GM12878 (cell line): ENCODE results near the gene GDPD1. TPM values are rescaled to one million over a fixed set of nuclear protein-coding genes. Genes with fewer than 3 reads are reported as not detected.

Experiments
- ATAC-seq: fragments of 200-7000 bp; cut with Tn5 transposase; 3 replicates; pipeline ENCODE4 v1.9.1; 2020; ENCODE audit warnings: mild to moderate bottlenecking, moderate library complexity
- BruUV-seq: library from RNA; stranded (reverse); fragments of 400-500 nt; replicated peaks from 2 replicates; lab custom pipeline; 2021; lab: Mats Ljungman, UMichigan
- CTCF ChIA-PET: fragments of 300-600 bp; sonication (Branson Sonifier 250); formaldehyde crosslinking; extraction: SDS; loops from one replicate; lab custom pipeline; 2021; ENCODE audit warnings: inconsistent platforms; lab: Yijun Ruan, JAX
- POLR2A ChIA-PET: fragments of 350-600 bp; formaldehyde crosslinking; extraction: SDS; loops from one replicate; lab custom pipeline; 2021; ENCODE audit warnings: inconsistent platforms; lab: Charles Lee
- RAD21 ChIA-PET: fragments of 300-600 bp; sonication (Branson Sonifier 250); formaldehyde crosslinking; loops from one replicate; lab custom pipeline; 2023; ENCODE audit warnings: antibody characterized with exemption; ENCODE audit not compliant: unreplicated experiment; lab: Charles Lee
- SMC1A ChIA-PET: fragments of 300-600 bp; sonication (Branson Sonifier 250); formaldehyde crosslinking; loops from one replicate; lab custom pipeline; 2023; ENCODE audit not compliant: unreplicated experiment, uncharacterized antibody; lab: Charles Lee
- DNase-seq: peaks from one replicate; pipeline ENCODE4 v3.0.0-alpha.2; 2011; ENCODE audit warnings: low read depth, low spot score
- FAIRE-seq: peaks from 3 replicates; lab custom pipeline; 2011; peaks lifted over from hg19 to GRCh38; lab: Jason Lieb, UNC
- H2AFZ ChIP-seq: 2 replicates; pipeline ENCODE4 v1.6.0; 2011; ENCODE audit warnings: low read depth, low read length, control low read depth; ENCODE audit not compliant: control insufficient read depth
- H3K27ac ChIP-seq: 2 replicates; pipeline ENCODE4 v1.5.1; 2011; ENCODE audit warnings: control low read depth; ENCODE audit not compliant: control insufficient read depth, insufficient read depth
- H3K27me3 ChIP-seq, 2 experiments: replicated peaks in 1 of 2; 2 replicates each; pipeline versions ENCODE4 v1.6.0 to v1.6.1; 2011; ENCODE audit warnings: low read length in 1 of 2; ENCODE audit not compliant: control insufficient read depth in 2 of 2, insufficient read depth in 2 of 2
- H3K36me3 ChIP-seq, 2 experiments: 2 replicates each; pipeline ENCODE4 v1.5.1; 2011; ENCODE audit warnings: low read length in 1 of 2; ENCODE audit not compliant: control insufficient read depth in 2 of 2, insufficient read depth in 2 of 2
- H3K4me1 ChIP-seq: 2 replicates; pipeline ENCODE4 v1.6.1; 2011; ENCODE audit warnings: mild to moderate bottlenecking, low read length, moderate library complexity, mixed read lengths; ENCODE audit not compliant: control insufficient read depth, insufficient read depth
- H3K4me2 ChIP-seq: 2 replicates; pipeline ENCODE4 v1.6.0; 2011; ENCODE audit warnings: control low read depth; ENCODE audit not compliant: control insufficient read depth, insufficient read depth
- H3K4me3 ChIP-seq: fragments of 200-600 bp; sonication (generic); 2 replicates; pipeline ENCODE4 v1.5.1; 2016
- H3K79me2 ChIP-seq: 2 replicates; pipeline ENCODE4 v1.6.0; 2011; ENCODE audit warnings: low read length; ENCODE audit not compliant: control insufficient read depth, insufficient read depth
- H3K9ac ChIP-seq: 2 replicates; pipeline ENCODE4 v1.8.0; 2011; ENCODE audit warnings: low read length, control low read depth, mixed read lengths; ENCODE audit not compliant: control insufficient read depth, insufficient read depth
- H3K9me3 ChIP-seq: replicated peaks from 3 replicates; pipeline ENCODE4 v1.5.1; 2011; ENCODE audit warnings: mild to moderate bottlenecking, low read length; ENCODE audit not compliant: control insufficient read depth, insufficient read depth
- H4K20me1 ChIP-seq: 2 replicates; pipeline ENCODE4 v1.6.0; 2011; ENCODE audit not compliant: control insufficient read depth, insufficient read depth
- ETV6 ChIP-seq, 2 experiments: fragments of 450-650 bp in 1 of 2; IDR thresholded peaks in 1 of 2; conservative IDR thresholded peaks in 1 of 2; 2 replicates each; pipeline ENCODE4 v1.6.1; 2014; ENCODE audit warnings: antibody characterized with exemption in 1 of 2, borderline replicate concordance in 1 of 2, low read depth in 1 of 2, mild to moderate bottlenecking in 1 of 2, moderate library complexity in 1 of 2
- KAT2A ChIP-seq: conservative IDR thresholded peaks from 2 replicates; pipeline ENCODE4 v1.6.1; 2011; ENCODE audit warnings: low read depth, low read length; ENCODE audit not compliant: control insufficient read depth
- SP1 ChIP-seq: IDR thresholded peaks from one replicate; pipeline ENCODE4 v1.6.1; 2011; ENCODE audit warnings: low read depth, low read length
- TCF7 ChIP-seq: IDR thresholded peaks from 2 replicates; pipeline ENCODE4 v1.6.1; 2014; ENCODE audit warnings: antibody characterized with exemption, borderline replicate concordance
- ZBTB11 ChIP-seq: fragments of 450-650 bp; formaldehyde crosslinking; IDR thresholded peaks from 2 replicates; pipeline ENCODE4 v1.5.0; 2022; ENCODE audit warnings: mild to moderate bottlenecking, missing genetic modification characterization
- ZNF207 ChIP-seq: fragments of 450-650 bp; IDR thresholded peaks from 2 replicates; pipeline ENCODE4 v1.6.1; 2014; ENCODE audit warnings: antibody characterized with exemption, mild to moderate bottlenecking, borderline replicate concordance
- ZNF217 ChIP-seq: fragments of 450-650 bp; IDR thresholded peaks from 2 replicates; pipeline ENCODE4 v1.6.1; 2017; ENCODE audit warnings: antibody characterized with exemption, mild to moderate bottlenecking
- WGBS: methylation state at CpG from one replicate; pipeline ENCODE4 v1.1.6; 2016; ENCODE audit warnings: low lambda C conversion rate; ENCODE audit not compliant: insufficient replicate concordance, insufficient coverage; ENCODE audit errors: missing lambda C conversion rate; 5-methylcytosine and 5-hydroxymethylcytosine counted together
- in situ Hi-C: fragments of 300-500 bp; cut with MboI; formaldehyde crosslinking; loops from 9 replicates; pipeline ENCODE4 v1.14.3; 2018; ENCODE audit warnings: mixed read lengths
- intact Hi-C: fragments of 100-400 bp; cut with micrococcal nuclease; formaldehyde crosslinking; loops from one replicate; pipeline ENCODE4 v1.14.2; 2022; ENCODE audit not compliant: unreplicated experiment
- polyA plus RNA-seq, 11 experiments: library from polyadenylated mRNA; depleted of rRNA in 4 of 11; unstranded in 6 of 11; stranded (reverse) in 5 of 11; fragments of >200 nt; fragmentation: Nextera tagmentation in 4 of 11; fragmentation: Illumina TruSeq in 1 of 11; extraction: Ambion mirVana in 4 of 11; extraction: Trizol in 1 of 11; gene quantifications; 1 replicate in 1 of 11; 2 replicates in 10 of 11; pipeline versions ENCODE4 v1.2.1 to v1.2.3, GENCODE V29; 2011 to 2016; ENCODE audit warnings: inconsistent platforms in 2 of 11, missing spikeins in 2 of 11, low read depth in 1 of 11
- total RNA-seq, 4 experiments: library from RNA; depleted of rRNA in 3 of 4; stranded (reverse); fragments of >200 nt in 3 of 4; fragmentation: Illumina TruSeq in 1 of 4; extraction: Trizol in 1 of 4; gene quantifications; 2 replicates each; pipeline versions ENCODE4 v1.2.1 to v1.2.3, GENCODE V29; 2013 to 2021

The GDPD1 gene
- total and polyA plus RNA-seq, 10 of the 15 experiments (the other 5 are each of a cell fraction or from before 2014, with no cell fraction given) = 0.18 to 1.6 (median 0.69) TPM

- Histone ChIP-seq H3K4me1 (no peaks in the 10 kb centered on the region), H3K36me3 (no peaks in the 10 kb centered on the region), H3K27me3 (no peaks in the 10 kb centered on the region), H2AFZ (no peak overlapping the region), H3K27ac (no peak overlapping the region), H4K20me1 (no peaks in the 10 kb centered on the region), H3K9ac (no peak overlapping the region), H3K79me2 (no peaks in the 10 kb centered on the region), H3K4me3 (no peak overlapping the region), H3K4me2 (no peak overlapping the region), H3K9me3 (no peaks in the 10 kb centered on the region)
- intact Hi-C loops = no loop called here
- BruUV-seq = no TSS peak
- FAIRE-seq (no peak), DNase-seq (no peak), ATAC-seq (no peak)
- SMC1A ChIA-PET = interaction anchor here (0.6 to 1.6 kb wide), 2 partner anchors 19 to 816 kb away, joined by 3 read pairs; no protein-coding TSS in a partner anchor
- POLR2A ChIA-PET = interaction anchor here (0.6 to 1.3 kb wide), 3 partner anchors 19 to 538 kb away, joined by 3 to 5 read pairs (median 3); no protein-coding TSS in a partner anchor
- TF ChIP-seq TCF7 = no peak
- no peak for TF ChIP-seq SP1
- TF ChIP-seq KAT2A = no peak
- no peak for TF ChIP-seq ZBTB11 (CRISPR knock-in tag)
- TF ChIP-seq ZNF217 = no peak
- no peak for TF ChIP-seq ZNF207
- no peak for TF ChIP-seq ETV6 (conservative IDR thresholded peaks at IDR 0.05 in 1 of 2, IDR thresholded peaks at IDR 0.05 in 1 of 2; ENCODE audit: borderline replicate concordance in 1 of 2, low read depth in 1 of 2)
- CTCF ChIA-PET = interaction anchor here (0.6 kb wide), 1 partner anchor 1387 kb away, joined by 3 read pairs; no protein-coding TSS in a partner anchor
- in situ Hi-C loops = no loop called here
- 54% methylated on average over 3 of the region's 3 CpGs for WGBS
- RAD21 ChIA-PET = interaction anchor here (0.6 kb wide), 1 partner anchor 117 kb away, joined by 4 read pairs; no protein-coding TSS in a partner anchor
These were observed 10.5 kb downstream of the GDPD1 start for GRCh38 chr17:59230764-59231163.
